Ishikawa (cell line): ENCODE measurements around the gene CDK1.

Experiments used
- CEBPB ChIP-seq: IDR thresholded peaks from 2 replicates; pipeline ENCODE4 v1.6.1; 2012
- CREB1 ChIP-seq: IDR thresholded peaks from 2 replicates; pipeline ENCODE4 v1.6.1; 2012; ENCODE audit warnings: low read depth
- EGR1 ChIP-seq: IDR thresholded peaks from 2 replicates; pipeline ENCODE4 v1.6.1; 2012
- EP300 ChIP-seq: IDR thresholded peaks from 2 replicates; pipeline ENCODE4 v1.6.1; 2012; ENCODE audit warnings: borderline replicate concordance
- FOXM1 ChIP-seq: IDR thresholded peaks from 2 replicates; pipeline ENCODE4 v1.6.1; 2012; ENCODE audit warnings: low read depth, borderline replicate concordance
- NFIC ChIP-seq: IDR thresholded peaks from 2 replicates; pipeline ENCODE4 v1.6.1; 2012
- RAD21 ChIP-seq: IDR thresholded peaks from 2 replicates; pipeline ENCODE4 v1.6.1; 2012; ENCODE audit warnings: low read depth
- REST ChIP-seq: IDR thresholded peaks from 2 replicates; pipeline ENCODE4 v1.6.1; 2012; ENCODE audit warnings: low read depth, mild to moderate bottlenecking
- TAF1 ChIP-seq: IDR thresholded peaks from 2 replicates; pipeline ENCODE4 v1.6.1; 2012; ENCODE audit warnings: low read depth, mild to moderate bottlenecking
- TCF12 ChIP-seq: IDR thresholded peaks from 2 replicates; pipeline ENCODE4 v1.6.1; 2012; ENCODE audit warnings: low read depth
- TEAD4 ChIP-seq: IDR thresholded peaks from 2 replicates; pipeline ENCODE4 v1.6.1; 2012
- YY1 ChIP-seq: IDR thresholded peaks from 2 replicates; pipeline ENCODE4 v1.6.1; 2012; ENCODE audit warnings: low read depth
- ZBTB7A ChIP-seq: IDR thresholded peaks from 2 replicates; pipeline ENCODE4 v1.6.1; 2012; ENCODE audit warnings: low read depth
- TF ChIP-seq, protein P1 (sequence below): IDR thresholded peaks from 2 replicates; pipeline ENCODE4 v1.6.1; 2012
- TF ChIP-seq, protein P2 (sequence below): IDR thresholded peaks from 2 replicates; pipeline ENCODE4 v1.6.1; 2012

The CDK1 gene

DNA sequence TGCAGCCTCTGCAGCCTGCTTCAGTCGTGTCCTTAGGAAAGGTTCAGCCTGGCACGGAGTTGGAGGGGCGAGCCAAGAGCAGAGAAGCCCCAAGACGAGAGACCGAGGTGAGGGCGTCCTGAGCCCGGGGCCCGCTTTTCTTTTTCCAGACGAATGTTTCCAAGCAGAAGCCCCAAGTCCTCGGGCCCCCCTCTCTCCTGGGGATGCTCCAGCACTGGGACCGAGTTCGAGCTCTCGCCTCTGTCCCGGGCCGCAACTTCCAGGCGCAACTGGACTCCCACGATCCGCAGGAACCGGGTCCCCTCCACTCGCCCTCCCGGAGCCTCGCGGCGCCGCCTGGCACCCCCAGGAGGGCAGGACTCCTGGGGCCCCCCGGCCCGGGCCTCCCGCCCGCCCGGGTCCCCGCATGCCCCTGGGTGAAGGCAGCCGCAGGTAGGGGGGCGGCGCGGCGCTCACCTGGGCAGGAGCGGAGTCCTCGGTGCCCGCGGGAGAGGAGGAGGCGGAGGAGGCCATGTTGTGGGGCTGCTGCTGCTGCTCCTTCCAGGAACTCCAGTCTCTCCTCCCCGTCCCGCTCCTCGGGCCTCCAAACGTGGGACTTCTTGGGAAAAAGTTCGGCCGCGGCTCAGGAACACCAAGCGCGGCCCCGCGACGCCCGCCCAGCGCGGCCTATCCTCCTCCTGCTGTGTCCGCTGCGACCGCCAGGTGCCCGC is 45.3 kb upstream of the CDK1 start:
- TF ChIP-seq TAF1 (0 out of 2 replicates have a peak, but pooled peaks have one; percentile 4), REST (no peak), EP300 (no peak), NFIC (no peak; the same call in 1 of the 2 replicates), YY1 (peak; percentile 63; the same call in 1 of the 2 replicates)

DNA sequence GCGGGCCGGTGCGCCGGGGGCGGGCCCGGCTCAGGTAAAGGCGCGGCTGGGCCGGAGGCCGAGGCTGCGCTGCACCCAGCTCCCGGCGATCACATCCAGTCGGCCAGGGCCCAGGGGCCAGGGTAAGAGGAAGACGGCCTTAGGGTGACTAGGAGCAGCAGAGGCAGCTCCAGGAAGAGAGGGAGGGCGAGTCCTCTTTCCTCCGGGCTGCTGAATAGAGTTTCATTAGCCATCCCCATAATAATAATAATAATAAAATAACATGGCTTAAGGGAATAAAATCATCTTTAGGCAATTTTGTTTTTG is 44.8 kb upstream of the CDK1 start:
- TF ChIP-seq, protein P1, sequence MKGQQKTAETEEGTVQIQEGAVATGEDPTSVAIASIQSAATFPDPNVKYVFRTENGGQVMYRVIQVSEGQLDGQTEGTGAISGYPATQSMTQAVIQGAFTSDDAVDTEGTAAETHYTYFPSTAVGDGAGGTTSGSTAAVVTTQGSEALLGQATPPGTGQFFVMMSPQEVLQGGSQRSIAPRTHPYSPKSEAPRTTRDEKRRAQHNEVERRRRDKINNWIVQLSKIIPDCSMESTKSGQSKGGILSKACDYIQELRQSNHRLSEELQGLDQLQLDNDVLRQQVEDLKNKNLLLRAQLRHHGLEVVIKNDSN = no peak
- TF ChIP-seq ZBTB7A = no peak
- no peak for TF ChIP-seq RAD21
- TF ChIP-seq CEBPB = no peak
- TF ChIP-seq CREB1 = no peak
- no peak for TF ChIP-seq FOXM1
- no peak for TF ChIP-seq TEAD4
- TF ChIP-seq REST = no peak
- TF ChIP-seq YY1 = no peak

GRCh38 chr10:60733826-60734225 is 44.5 kb upstream of the CDK1 start:
- TF ChIP-seq REST (peak; percentile 52), EGR1 (no peak)

GRCh38 chr10:60734226-60734625 is 44.1 kb upstream of the CDK1 start:
- no peak for TF ChIP-seq TEAD4
- no peak for TF ChIP-seq TCF12
- no peak for TF ChIP-seq ZBTB7A
- no peak for TF ChIP-seq RAD21
- TF ChIP-seq REST = no peak
- TF ChIP-seq NFIC = no peak
- TF ChIP-seq EP300 = no peak
- no peak for TF ChIP-seq FOXM1
- no peak for TF ChIP-seq CREB1
- no peak for TF ChIP-seq TAF1
- no peak for TF ChIP-seq CEBPB
- TF ChIP-seq, protein P2, sequence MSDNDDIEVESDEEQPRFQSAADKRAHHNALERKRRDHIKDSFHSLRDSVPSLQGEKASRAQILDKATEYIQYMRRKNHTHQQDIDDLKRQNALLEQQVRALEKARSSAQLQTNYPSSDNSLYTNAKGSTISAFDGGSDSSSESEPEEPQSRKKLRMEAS = no peak
- TF ChIP-seq, protein P1 = no peak
- TF ChIP-seq YY1 = no peak
- TF ChIP-seq EGR1 = no peak
